B cell (primary cell): ENCODE data around the gene PRDM2.

ENCODE experiments used
- CTCF ChIP-seq: fragments of 200-600 bp; IDR thresholded peaks from one replicate; pipeline ENCODE4 v1.8.0; 2022; ENCODE audit warnings: antibody characterized with exemption, mild to moderate bottlenecking
- EZH2 ChIP-seq: IDR thresholded peaks from 2 replicates; pipeline ENCODE4 v1.6.1; 2012; ENCODE audit warnings: borderline replicate concordance, low read depth, mild to moderate bottlenecking, moderate library complexity, low read length; ENCODE audit not compliant: insufficient read depth, poor library complexity, severe bottlenecking

GRCh38 chr1:13820456-13820855, 120.5 kb downstream of the PRDM2 start:
- TF ChIP-seq CTCF (no peak), EZH2 (no peak)
